Fibroblast of mammary gland (primary cell): Measurements from ENCODE around the gene EDEM3.
"Not testable (repeated sequence)": the region's sequence is repeated elsewhere in the genome, so short reads cannot be mapped to it uniquely, and the experiment has no call there.

Experiments
- DNase-seq: peaks from one replicate; pipeline ENCODE4 v3.0.0-alpha.2; 2010; ENCODE audit warnings: low read depth
- H3K4me3 ChIP-seq: 2 replicates; pipeline ENCODE4 v1.5.1; 2011; ENCODE audit warnings: low read depth, mild to moderate bottlenecking, low read length, moderate library complexity; ENCODE audit not compliant: control insufficient read depth
- TF ChIP-seq, protein P1 (sequence below): conservative IDR thresholded peaks from 2 replicates; pipeline ENCODE4 v1.5.1; 2011; ENCODE audit warnings: low read depth, low read length, inconsistent platforms; ENCODE audit not compliant: control insufficient read depth, insufficient read depth

Gene EDEM3

DNA sequence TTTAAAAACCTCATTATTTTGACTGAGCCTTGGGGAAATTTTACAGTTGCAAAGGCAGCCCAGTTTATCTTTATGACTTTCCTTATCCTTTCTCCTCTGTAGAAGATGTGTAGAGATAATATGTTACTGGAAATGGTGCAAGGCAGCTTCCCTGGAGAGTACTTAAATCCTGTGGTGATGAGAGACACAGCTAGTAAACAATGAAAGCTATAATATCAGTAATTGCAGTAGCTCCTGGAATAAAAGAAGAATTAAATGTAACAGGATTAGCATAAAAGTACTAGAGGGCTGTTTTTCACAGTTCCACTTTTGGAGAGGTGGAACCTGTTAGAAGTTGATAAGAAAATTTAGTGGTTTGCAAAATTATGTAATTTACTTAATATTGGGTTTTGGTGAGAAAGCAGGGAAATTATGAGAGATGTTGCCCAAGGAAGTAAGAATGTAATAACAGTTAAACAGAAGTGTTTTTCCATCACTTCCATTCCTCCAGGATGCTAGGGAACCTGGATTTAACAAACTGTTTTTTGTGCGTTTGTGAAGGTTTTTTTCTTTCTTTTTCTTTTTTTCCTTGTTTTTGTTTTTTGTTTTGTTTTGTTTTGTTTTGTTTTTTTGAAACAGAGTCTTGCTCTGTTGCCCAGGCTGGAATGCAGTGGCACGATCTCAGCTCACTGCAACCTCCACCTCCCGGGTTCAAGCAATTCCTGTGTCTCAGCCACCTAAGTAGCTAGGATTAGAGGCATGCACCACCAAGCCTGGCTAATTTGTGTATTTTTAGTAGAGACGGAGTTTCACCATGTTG, 15.7 kb upstream of the EDEM3 start:
- DNase-seq: no peak
- TF ChIP-seq, protein P1, sequence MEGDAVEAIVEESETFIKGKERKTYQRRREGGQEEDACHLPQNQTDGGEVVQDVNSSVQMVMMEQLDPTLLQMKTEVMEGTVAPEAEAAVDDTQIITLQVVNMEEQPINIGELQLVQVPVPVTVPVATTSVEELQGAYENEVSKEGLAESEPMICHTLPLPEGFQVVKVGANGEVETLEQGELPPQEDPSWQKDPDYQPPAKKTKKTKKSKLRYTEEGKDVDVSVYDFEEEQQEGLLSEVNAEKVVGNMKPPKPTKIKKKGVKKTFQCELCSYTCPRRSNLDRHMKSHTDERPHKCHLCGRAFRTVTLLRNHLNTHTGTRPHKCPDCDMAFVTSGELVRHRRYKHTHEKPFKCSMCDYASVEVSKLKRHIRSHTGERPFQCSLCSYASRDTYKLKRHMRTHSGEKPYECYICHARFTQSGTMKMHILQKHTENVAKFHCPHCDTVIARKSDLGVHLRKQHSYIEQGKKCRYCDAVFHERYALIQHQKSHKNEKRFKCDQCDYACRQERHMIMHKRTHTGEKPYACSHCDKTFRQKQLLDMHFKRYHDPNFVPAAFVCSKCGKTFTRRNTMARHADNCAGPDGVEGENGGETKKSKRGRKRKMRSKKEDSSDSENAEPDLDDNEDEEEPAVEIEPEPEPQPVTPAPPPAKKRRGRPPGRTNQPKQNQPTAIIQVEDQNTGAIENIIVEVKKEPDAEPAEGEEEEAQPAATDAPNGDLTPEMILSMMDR: no peak
- no peak overlapping the region for H3K4me3 ChIP-seq

GRCh38 chr1:184769241-184769640, 14.6 kb upstream of the EDEM3 start:
- DNase-seq: no peak
- TF ChIP-seq, protein P1: no peak
- H3K4me3 ChIP-seq: no peak overlapping the region

DNA sequence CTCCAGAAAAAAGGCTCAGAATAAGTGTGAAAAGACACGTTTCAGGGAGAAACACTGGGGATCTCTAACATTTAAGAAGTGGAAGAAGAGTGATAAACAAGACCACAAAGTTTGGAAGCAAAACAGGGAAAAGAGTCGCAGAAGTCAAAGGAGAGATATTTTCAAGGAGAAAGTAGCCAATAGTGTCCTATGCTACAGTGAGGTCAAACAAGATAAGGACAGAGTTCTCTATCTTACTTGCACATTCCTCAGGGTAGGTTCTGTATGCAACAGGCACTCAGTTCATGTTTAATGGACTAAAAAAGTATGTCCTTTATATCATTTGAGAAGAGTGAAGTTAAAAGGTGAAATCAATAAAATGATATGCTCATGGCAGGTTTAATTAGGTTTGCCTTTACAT, 13.8 kb upstream of the EDEM3 start:
- TF ChIP-seq, protein P1: no peak
- DNase-seq: no peak
- no peak overlapping the region for H3K4me3 ChIP-seq

DNA sequence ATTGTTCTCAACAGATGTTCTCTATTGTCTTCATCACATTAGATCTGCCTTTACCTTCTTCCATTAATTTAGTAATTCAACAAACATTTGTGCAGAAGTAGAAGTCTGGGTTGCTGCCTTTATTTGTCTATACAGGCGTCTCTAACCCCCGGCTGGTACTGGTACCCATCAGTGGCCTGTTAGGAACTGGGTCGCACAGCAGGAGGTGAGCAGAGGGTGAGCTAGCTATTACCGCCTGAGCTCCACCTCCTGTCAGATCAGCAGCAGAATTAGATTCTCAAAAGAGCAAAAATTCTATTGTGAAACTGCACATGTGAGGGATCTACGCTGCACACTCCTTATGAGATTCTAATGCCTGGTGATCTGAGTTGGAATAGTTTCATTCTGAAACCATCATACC, 12.9 kb upstream of the EDEM3 start:
- no peak overlapping the region for H3K4me3 ChIP-seq
- TF ChIP-seq, protein P1: no peak
- no peak for DNase-seq

DNA sequence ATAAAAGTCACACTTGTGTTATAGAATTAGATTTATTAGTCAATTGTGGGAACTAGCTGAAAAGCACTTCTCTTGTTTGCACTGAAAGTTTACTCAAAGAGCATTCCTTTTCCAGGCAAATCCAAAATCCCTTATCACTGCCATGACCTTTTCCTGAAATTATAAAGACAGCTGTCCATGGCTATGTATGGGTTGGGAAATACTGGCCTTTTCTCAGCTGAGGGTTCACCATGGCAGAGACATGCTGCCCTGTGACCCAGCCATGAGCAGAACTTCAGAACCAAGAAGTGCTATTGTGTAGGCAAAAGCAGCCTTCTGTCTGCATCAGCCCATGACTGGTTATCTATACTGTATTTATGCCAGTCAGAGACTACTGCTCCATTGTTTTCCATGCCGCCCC, 9.8 kb upstream of the EDEM3 start:
- TF ChIP-seq, protein P1: no peak
- no peak for DNase-seq
- H3K4me3 ChIP-seq: no peak overlapping the region

GRCh38 chr1:184763520-184763919, 8.9 kb upstream of the EDEM3 start:
- not testable (repeated sequence) for DNase-seq, H3K4me3 ChIP-seq

DNA sequence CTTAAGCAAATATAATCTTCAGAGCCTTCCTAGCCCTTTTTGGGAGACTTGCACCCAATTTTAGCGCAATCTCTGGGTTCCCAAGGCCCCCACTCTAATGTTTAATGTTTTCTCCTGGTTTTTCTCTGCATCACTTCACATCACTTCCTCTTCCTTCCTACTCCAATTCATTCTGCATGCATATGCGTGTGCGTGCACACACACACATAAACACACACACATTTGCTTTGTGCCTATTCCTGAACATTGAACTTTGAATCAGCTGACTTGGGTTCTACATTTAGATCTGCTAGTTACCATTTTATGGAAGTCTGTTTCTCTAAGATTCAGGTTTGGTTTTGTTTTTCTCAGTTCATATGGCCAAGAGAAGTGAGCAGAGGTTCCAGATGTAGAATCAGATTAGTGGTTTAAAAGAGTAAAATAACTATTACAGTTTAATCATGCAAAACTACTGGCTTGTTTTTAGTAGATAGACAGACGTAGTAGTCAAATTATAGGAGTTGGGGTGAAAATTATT, 7.4 kb upstream of the EDEM3 start:
- H3K4me3 ChIP-seq: no peak overlapping the region
- no peak for DNase-seq
- TF ChIP-seq, protein P1: no peak
